CD4-positive, alpha-beta T cell treated with Interleukin-21 for 1 hour (primary cell): ENCODE measurements around the gene FAM83B.
"Not testable (repeated sequence)": the region's sequence is repeated elsewhere in the genome, so short reads cannot be mapped to it uniquely, and the experiment has no call there.

ENCODE experiments used
- DNase-seq: peaks from one replicate; pipeline ENCODE4 v3.0.0-alpha.2; 2020

FAM83B gene

GRCh38 chr6:54846243-54846856, at the start of gene FAM83B:
Gene FAM83B, plus strand, starts transcription at chr6:54846771. Its CDS starts 23,476 bp downstream, at chr6:54870247.
- no peak for DNase-seq

GRCh38 chr6:54796918-54797317, 49.7 kb upstream of the FAM83B start:
- DNase-seq = not testable (repeated sequence)

- DNase-seq = no peak
Measured at GRCh38 chr6:54800050-54800600, 46.4 kb upstream of the FAM83B start.

GRCh38 chr6:54801244-54801643, 45.3 kb upstream of the FAM83B start:
- DNase-seq = no peak

- DNase-seq = no peak
Measured at GRCh38 chr6:54801669-54802068, 44.9 kb upstream of the FAM83B start.

GRCh38 chr6:54802775-54803634, 43.6 kb upstream of the FAM83B start:
- no peak for DNase-seq

GRCh38 chr6:54805077-54805476, 41.5 kb upstream of the FAM83B start:
- no peak for DNase-seq

- DNase-seq = no peak
Measured at GRCh38 chr6:54810147-54810546, 36.4 kb upstream of the FAM83B start.

- DNase-seq = no peak
Measured at GRCh38 chr6:54813892-54814291, 32.7 kb upstream of the FAM83B start.

GRCh38 chr6:54817236-54817635, 29.3 kb upstream of the FAM83B start:
- DNase-seq = no peak

GRCh38 chr6:54817834-54818233, 28.7 kb upstream of the FAM83B start:
- DNase-seq = no peak

- not testable (repeated sequence) for DNase-seq
Measured at GRCh38 chr6:54824225-54824624, 22.3 kb upstream of the FAM83B start.

- DNase-seq = no peak
Measured at GRCh38 chr6:54827010-54827409, 19.6 kb upstream of the FAM83B start.

- DNase-seq = no peak
Measured at GRCh38 chr6:54830216-54830615, 16.4 kb upstream of the FAM83B start.

GRCh38 chr6:54835176-54835575, 11.4 kb upstream of the FAM83B start:
- DNase-seq = no peak

- DNase-seq = no peak
Measured at GRCh38 chr6:54846857-54847674, 495 bp downstream of the FAM83B start.

GRCh38 chr6:54847799-54848597, 1.4 kb downstream of the FAM83B start:
- DNase-seq = no peak

- DNase-seq = no peak
Measured at GRCh38 chr6:54850114-54850513, 3.5 kb downstream of the FAM83B start.

- DNase-seq = no peak
Measured at GRCh38 chr6:54856129-54856528, 9.6 kb downstream of the FAM83B start.

GRCh38 chr6:54860132-54860531, 13.6 kb downstream of the FAM83B start:
- DNase-seq = no peak

GRCh38 chr6:54860739-54861138, 14.2 kb downstream of the FAM83B start:
- no peak for DNase-seq

GRCh38 chr6:54861905-54862616, 15.5 kb downstream of the FAM83B start:
- no peak for DNase-seq
